Calu3 (cell line): ENCODE measurements around the gene EEF1G. TPM values are rescaled to one million over a fixed set of nuclear protein-coding genes. Genes with fewer than 3 reads are reported as not detected.

Experiments used
- BruUV-seq: library from RNA; stranded (reverse); fragments of 400-500 nt; replicated peaks from 2 replicates; lab custom pipeline; 2021; lab: Mats Ljungman, UMichigan
- CTCF ChIA-PET: fragments of 300-600 bp; sonication (Branson Sonifier 250); formaldehyde crosslinking; loops from one replicate; lab custom pipeline; 2022; ENCODE audit warnings: antibody characterized with exemption; lab: Charles Lee
- DNase-seq: peaks from one replicate; pipeline ENCODE4 v3.0.0; 2022
- H3K27ac Mint-ChIP-seq: one replicate; pipeline ENCODE4 v1.8.0; 2022; ENCODE audit warnings: mixed read lengths; ENCODE audit not compliant: unreplicated experiment
- H3K27me3 Mint-ChIP-seq: one replicate; pipeline ENCODE4 v1.8.0; 2022; ENCODE audit warnings: mixed read lengths; ENCODE audit not compliant: unreplicated experiment
- H3K36me3 Mint-ChIP-seq: one replicate; pipeline ENCODE4 v1.8.0; 2022; ENCODE audit warnings: mild to moderate bottlenecking, moderate library complexity, mixed read lengths; ENCODE audit not compliant: insufficient read depth, unreplicated experiment
- H3K4me1 Mint-ChIP-seq: one replicate; pipeline ENCODE4 v1.8.0; 2022; ENCODE audit warnings: mild to moderate bottlenecking, low read depth, mixed read lengths; ENCODE audit not compliant: unreplicated experiment
- H3K4me3 Mint-ChIP-seq: one replicate; pipeline ENCODE4 v1.8.0; 2022; ENCODE audit warnings: mild to moderate bottlenecking, low read depth, moderate library complexity, mixed read lengths; ENCODE audit not compliant: unreplicated experiment
- H3K9me3 Mint-ChIP-seq: one replicate; pipeline ENCODE4 v1.8.0; 2022; ENCODE audit warnings: low read depth, mixed read lengths; ENCODE audit not compliant: unreplicated experiment
- intact Hi-C: fragments of 100-400 bp; cut with micrococcal nuclease; formaldehyde crosslinking; loops from one replicate; pipeline ENCODE4 v1.10.0; 2022; ENCODE audit not compliant: unreplicated experiment
- total RNA-seq: library from RNA; stranded (reverse); gene quantifications from 2 replicates; pipeline ENCODE4 v1.2.3, GENCODE V29; 2022
- TF ChIP-seq, protein P1 (sequence below): fragments of 200-600 bp; IDR thresholded peaks from one replicate; pipeline ENCODE4 v1.8.0; 2022; ENCODE audit warnings: antibody characterized with exemption; ENCODE audit not compliant: unreplicated experiment

The EEF1G gene
- total RNA-seq, 1 experiment from 2014 or later, result 1,189 TPM

DNA sequence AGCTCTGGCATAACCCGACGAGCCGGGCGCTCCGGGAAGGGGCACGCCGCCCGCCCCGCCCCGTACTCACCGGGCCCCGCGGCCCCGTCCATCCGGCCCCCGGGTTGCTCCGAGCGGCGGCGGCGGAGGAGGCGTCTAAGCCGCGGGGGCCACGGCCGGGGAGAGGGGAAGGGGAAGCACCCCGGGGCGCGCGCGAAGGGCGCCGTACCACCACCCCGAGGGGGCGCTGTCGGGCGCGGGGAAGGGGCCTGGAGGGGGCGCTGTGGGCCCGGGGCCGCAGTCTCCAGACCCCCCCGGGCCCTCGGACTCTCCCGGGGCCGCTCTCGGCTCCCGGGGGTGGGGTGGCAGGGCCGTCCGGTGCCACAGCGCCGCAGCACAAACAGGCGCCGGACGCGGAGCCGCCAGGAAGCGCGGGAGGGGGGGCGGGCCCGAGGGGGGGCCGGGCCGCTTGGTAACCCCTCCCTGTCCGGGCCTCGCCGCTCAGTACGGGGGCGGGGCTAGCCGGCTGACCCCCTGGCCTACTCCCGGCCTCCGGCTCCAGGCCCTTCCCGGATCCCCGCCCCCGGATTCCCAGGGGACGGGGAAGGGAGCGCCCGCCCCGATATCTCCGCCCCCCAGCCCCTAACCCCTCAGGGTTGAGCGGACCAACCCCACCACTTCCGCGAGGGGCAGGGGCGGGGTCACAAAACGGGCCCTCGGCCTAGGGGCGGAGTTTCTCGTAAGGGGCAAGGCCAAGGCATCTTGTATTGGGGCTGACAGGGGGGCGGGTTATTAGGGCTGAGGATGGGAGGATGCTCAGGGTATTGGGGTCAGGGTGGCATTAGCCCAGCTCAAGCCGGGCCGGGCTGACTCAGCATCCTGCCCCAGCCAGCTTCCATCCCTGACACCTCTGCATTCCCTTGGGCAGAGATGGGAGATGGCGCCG, 38.9 kb upstream of the EEF1G start, which contains the start of the genes EML3 and ROM1:
Gene EML3 (minus strand): TSS at position 410 of the 925 bp plus-strand sequence. CDS start 318 bp downstream, at position 92.
Gene ROM1 (plus strand): TSS at position 892 of the 925 bp plus-strand sequence. CDS start 25 bp downstream, at position 917.
- Mint-ChIP-seq H3K27ac (peak within 1 kb of the TSS; percentile 81), H3K9me3 (no peaks in the 10 kb centered on the region), H3K4me3 (peak within 1 kb of the TSS; percentile 83), H3K27me3 (no peaks in the 10 kb centered on the region), H3K36me3 (peaks cover 48% of the 10 kb centered on the region), H3K4me1 (peaks cover 24% of the 10 kb centered on the region)
- intact Hi-C loops, result no loop called here
- TF ChIP-seq, protein P1, sequence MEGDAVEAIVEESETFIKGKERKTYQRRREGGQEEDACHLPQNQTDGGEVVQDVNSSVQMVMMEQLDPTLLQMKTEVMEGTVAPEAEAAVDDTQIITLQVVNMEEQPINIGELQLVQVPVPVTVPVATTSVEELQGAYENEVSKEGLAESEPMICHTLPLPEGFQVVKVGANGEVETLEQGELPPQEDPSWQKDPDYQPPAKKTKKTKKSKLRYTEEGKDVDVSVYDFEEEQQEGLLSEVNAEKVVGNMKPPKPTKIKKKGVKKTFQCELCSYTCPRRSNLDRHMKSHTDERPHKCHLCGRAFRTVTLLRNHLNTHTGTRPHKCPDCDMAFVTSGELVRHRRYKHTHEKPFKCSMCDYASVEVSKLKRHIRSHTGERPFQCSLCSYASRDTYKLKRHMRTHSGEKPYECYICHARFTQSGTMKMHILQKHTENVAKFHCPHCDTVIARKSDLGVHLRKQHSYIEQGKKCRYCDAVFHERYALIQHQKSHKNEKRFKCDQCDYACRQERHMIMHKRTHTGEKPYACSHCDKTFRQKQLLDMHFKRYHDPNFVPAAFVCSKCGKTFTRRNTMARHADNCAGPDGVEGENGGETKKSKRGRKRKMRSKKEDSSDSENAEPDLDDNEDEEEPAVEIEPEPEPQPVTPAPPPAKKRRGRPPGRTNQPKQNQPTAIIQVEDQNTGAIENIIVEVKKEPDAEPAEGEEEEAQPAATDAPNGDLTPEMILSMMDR, result peak; percentile 99
- no TSS peak for BruUV-seq
- CTCF ChIA-PET, result interaction anchor here (0.6 to 1.4 kb wide), 9 partner anchors 9 to 1152 kb away, joined by 3 to 8 read pairs (median 3); partner anchors contain the start of genes B3GAT3, MTA2 and TUT1
- DNase-seq, result peak; percentile 86

DNA sequence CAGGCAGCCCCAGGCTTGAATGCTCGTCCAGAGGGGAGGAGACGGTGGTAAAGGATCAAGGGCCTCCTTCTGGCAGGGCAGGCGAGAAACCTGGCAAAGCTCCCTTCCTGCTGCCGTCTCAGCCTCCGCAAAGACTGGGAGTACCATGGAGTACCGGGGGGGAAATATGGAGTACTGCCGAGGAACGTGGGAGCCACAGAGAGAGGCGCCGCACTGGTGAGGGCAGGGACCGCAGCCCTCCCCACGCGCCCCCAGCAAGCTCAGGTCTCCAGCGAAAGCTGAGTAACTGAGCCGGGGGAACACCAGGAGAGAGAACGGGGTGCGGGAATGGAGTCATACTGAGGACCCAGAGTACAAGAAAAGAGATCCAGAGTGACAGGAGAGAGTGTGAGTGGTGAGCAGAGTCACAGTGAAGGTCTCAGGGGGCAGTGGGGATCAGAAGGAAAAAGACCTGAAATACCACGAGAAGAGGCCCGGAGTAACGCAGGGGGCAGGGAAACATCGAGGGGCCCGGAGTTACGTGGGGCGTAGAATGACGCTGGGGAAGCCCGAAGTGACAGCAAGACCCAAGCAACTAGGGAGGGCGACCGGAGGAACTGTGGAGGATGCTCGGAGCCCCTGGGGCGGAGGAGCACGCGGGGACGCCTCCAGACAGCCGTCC, 38.1 kb upstream of the EEF1G start:
- TF ChIP-seq, protein P1, result no peak
- peak overlapping the region; percentile 81 for H3K27ac Mint-ChIP-seq
- H3K9me3 Mint-ChIP-seq, result no peaks in the 10 kb centered on the region
- CTCF ChIA-PET, result interaction anchor here (0.6 to 1.4 kb wide), 9 partner anchors 9 to 1151 kb away, joined by 3 to 8 read pairs (median 4); partner anchors contain the start of genes B3GAT3, MTA2, TUT1 and ZBTB3
- H3K27me3 Mint-ChIP-seq, result no peaks in the 10 kb centered on the region
- peak; percentile 35 for DNase-seq
- intact Hi-C loops, result no loop called here
- peak overlapping the region; percentile 83 for H3K4me3 Mint-ChIP-seq
- BruUV-seq, result no TSS peak
- peaks cover 24% of the 10 kb centered on the region for H3K4me1 Mint-ChIP-seq
- peaks cover 46% of the 10 kb centered on the region for H3K36me3 Mint-ChIP-seq

DNA sequence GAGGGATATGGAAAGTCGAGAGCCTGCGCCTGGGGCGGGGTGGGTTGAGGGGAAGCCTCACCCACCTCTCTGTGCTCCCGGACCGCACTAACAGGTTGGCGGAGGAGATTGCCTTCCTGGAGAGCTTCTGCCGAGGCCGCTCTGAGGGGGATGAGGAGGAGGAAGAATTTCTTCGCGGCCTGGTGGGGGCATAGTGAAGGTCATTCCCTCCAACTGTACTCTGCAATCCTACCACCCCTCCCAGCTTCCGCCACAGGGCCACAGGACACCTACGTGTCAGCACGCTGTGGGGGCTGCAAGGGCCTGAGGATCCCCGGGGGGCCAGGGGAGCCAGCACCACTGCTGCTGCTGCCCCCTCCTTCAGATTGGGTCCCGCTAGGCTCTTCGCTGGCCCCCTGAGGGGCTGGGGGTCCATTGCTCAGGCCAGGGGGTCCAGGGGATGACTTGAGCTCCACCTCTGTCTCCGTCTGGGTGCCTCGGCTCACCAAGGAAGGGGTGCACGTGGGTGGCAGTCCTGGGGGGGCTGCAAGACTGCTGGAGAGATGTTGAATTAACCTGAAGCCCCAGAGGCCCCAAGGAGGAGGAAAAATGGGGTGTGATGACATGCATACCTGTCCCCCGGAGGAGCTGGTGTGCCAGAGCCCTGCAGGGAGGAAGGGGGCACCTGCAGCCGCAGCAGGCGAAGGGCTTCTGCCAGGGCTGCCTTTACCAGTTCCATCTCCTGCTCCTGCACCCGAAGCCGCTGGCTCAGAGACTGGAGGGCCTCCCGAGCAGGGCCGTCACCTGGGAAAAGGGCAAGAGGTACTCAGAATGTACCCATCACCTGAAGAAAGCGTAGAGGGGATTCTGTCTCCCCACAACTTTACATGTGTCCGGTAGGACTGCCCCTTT, 37.4 kb upstream of the EEF1G start:
- H3K27ac Mint-ChIP-seq, result no peak overlapping the region
- no TSS peak for BruUV-seq
- H3K36me3 Mint-ChIP-seq, result peaks cover 43% of the 10 kb centered on the region
- no peaks in the 10 kb centered on the region for H3K27me3 Mint-ChIP-seq
- CTCF ChIA-PET, result interaction anchor here (0.8 to 1.4 kb wide), 6 partner anchors 10 to 143 kb away, joined by 3 to 8 read pairs (median 4); partner anchors contain the start of genes B3GAT3, MTA2, TUT1 and ZBTB3
- DNase-seq, result no peak
- intact Hi-C loops, result no loop called here
- TF ChIP-seq, protein P1, result no peak
- H3K4me1 Mint-ChIP-seq, result peaks cover 24% of the 10 kb centered on the region
- H3K9me3 Mint-ChIP-seq, result no peaks in the 10 kb centered on the region
- peak overlapping the region; percentile 83 for H3K4me3 Mint-ChIP-seq
